Measurements from ENCODE around the gene CILP2. TPM values are rescaled to one million over a fixed set of nuclear protein-coding genes. Genes with fewer than 3 reads are reported as not detected.

Gene CILP2
- total RNA-seq, 2 donors from 2014 or later: 3.6 to 9.9 TPM

- Histone ChIP-seq H3K4me3 (ENCODE audit: low read length) (no peak overlapping the region), H3K9me3 (ENCODE audit: control insufficient read depth, low read length) (no peaks in the 10 kb centered on the region), H3K9ac (ENCODE audit: extremely low read depth, low read length, poor library complexity, severe bottlenecking) (no peak overlapping the region), H3K36me3 (ENCODE audit: control insufficient read depth, insufficient read depth, low read length) (peaks cover 56% of the 10 kb centered on the region), H3K27ac (ENCODE audit: low read depth, low read length) (no peak overlapping the region), H3K4me1 (ENCODE audit: control insufficient read depth, insufficient read depth, low read length) (no peaks in the 10 kb centered on the region), H3K27me3 (ENCODE audit: control insufficient read depth, insufficient read depth, low read length, poor library complexity, severe bottlenecking) (no peaks in the 10 kb centered on the region)
- H3K4me1 Mint-ChIP-seq: peaks cover 13% of the 10 kb centered on the region
- H3K27me3 Mint-ChIP-seq (ENCODE audit: insufficient read depth): no peaks in the 10 kb centered on the region
- H3K36me3 Mint-ChIP-seq (ENCODE audit: low read depth): peaks cover 55% of the 10 kb centered on the region
- no peak for DNase-seq
- WGBS, 2 experiments (ENCODE audit: insufficient coverage in 1 of 2, insufficient read length in 1 of 2): 94 to 98% methylated on average over 12 to 15 of the region's 15 CpGs
- no peaks in the 10 kb centered on the region for H3K9me3 Mint-ChIP-seq
- no peak overlapping the region for H3K4me3 Mint-ChIP-seq
- H3K27ac Mint-ChIP-seq: peak overlapping the region; percentile 37
- TF ChIP-seq CTCF (conservative IDR thresholded peaks at IDR 0.05): no peak
These were observed 44.1 kb upstream of the CILP2 start for GRCh38 chr19:19493841-19494546.

- H3K4me3 Mint-ChIP-seq: no peak overlapping the region
- no peak for DNase-seq
These were observed 42.2 kb upstream of the CILP2 start for GRCh38 chr19:19495614-19496603.

More at GRCh38 chr19:19495614-19496603, 42.2 kb upstream of the CILP2 start:
- no peak overlapping the region for H3K9ac ChIP-seq (ENCODE audit: extremely low read depth, low read length, poor library complexity, severe bottlenecking)
- Mint-ChIP-seq H3K9me3 (no peaks in the 10 kb centered on the region), H3K36me3 (ENCODE audit: low read depth) (peaks cover 64% of the 10 kb centered on the region), H3K4me1 (no peaks in the 10 kb centered on the region), H3K27ac (peak overlapping the region; percentile 58), H3K27me3 (ENCODE audit: insufficient read depth) (no peaks in the 10 kb centered on the region)
- no peak overlapping the region for H3K4me3 ChIP-seq (ENCODE audit: low read length)
- no peaks in the 10 kb centered on the region for H3K4me1 ChIP-seq (ENCODE audit: control insufficient read depth, insufficient read depth, low read length)
- TF ChIP-seq CTCF (conservative IDR thresholded peaks at IDR 0.05): no peak
- H3K9me3 ChIP-seq (ENCODE audit: control insufficient read depth, low read length): no peaks in the 10 kb centered on the region
- peaks cover 68% of the 10 kb centered on the region for H3K36me3 ChIP-seq (ENCODE audit: control insufficient read depth, insufficient read depth, low read length)
- no peaks in the 10 kb centered on the region for H3K27me3 ChIP-seq (ENCODE audit: control insufficient read depth, insufficient read depth, low read length, poor library complexity, severe bottlenecking)
- WGBS, 2 experiments (ENCODE audit: insufficient coverage in 1 of 2, insufficient read length in 1 of 2): 95 to 96% methylated on average over 22 to 30 of the region's 30 CpGs
- H3K27ac ChIP-seq (ENCODE audit: low read depth, low read length): no peak overlapping the region

Data from endodermal cell (in vitro differentiated cells).